Measurements from ENCODE around the gene GPR87.

The GPR87 gene

GRCh38 chr3:151314593-151314992 lies 2.0 kb downstream of the GPR87 start:
- no peak for DNase-seq

GRCh38 chr3:151314137-151314536 lies 2.5 kb downstream of the GPR87 start:
- DNase-seq: no peak

DNA sequence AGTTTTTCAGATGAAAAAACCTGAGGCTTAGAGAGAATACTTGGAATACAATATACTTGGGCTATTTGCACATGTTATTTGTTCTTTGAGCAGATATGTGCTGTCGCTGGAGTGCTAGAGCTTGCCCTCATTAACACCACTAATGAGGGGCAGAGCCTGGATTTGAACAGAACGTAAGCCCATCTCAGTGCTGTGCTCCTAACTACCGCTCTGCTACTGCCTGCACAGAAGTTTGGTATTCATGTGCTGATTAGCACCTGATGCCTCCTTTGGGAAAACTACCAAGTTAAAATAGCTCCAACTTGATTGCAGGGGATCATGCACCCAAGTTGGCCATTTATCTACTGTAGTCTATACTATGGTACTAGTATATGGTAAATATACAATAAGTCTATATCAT lies 3.6 kb downstream of the GPR87 start:
- no peak for DNase-seq

- no peak for DNase-seq
Observed at GRCh38 chr3:151309566-151309965, 7.1 kb downstream of the GPR87 start.

DNA sequence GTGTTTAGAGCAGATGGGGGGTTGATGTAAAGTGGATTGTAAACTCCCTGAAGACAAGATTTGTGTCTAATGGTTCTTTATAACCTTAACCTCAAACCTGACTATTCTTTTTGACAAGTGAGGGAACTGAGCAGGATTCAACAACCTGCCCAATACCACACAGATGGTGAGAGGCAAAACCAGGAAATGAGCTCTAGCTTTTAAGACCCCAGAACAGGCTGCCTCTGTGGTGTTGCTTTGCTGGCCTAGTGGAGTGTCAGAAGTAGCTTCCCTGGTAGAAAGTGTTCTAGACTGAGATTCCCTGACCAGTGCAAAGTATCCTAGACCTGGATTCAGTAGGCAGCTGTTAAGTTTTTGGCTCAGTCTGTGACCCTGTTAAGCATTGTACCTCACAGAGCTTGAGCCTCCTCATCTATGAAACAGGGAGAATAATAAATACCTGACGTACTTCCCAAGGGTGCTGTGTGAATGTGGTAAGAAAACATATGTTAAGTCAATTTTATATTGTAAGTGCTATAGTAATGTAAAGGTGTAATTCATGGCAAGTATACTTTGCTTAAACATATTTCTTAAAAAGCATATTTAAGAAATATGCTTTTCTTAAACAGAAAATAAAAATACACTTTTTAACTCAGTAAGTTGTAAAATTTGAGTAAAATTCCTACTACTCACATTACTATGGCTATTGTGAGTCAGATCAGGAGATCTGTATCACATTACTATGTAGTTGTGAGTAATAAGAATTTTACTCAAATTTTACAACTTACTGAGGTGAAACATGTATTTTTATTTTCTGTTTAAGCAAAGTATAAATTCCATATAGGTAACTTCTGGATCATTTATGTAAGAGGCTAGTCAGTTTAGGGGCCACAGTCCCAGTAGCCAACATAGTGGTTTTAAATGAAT lies 8.8 kb downstream of the GPR87 start:
- no peak for DNase-seq

GRCh38 chr3:151307131-151307530 lies 9.5 kb downstream of the GPR87 start:
- no peak for DNase-seq

- DNase-seq: no peak
Observed at GRCh38 chr3:151306168-151306810, 10.3 kb downstream of the GPR87 start.

GRCh38 chr3:151305775-151306151 lies 10.9 kb downstream of the GPR87 start:
- DNase-seq: no peak

DNA sequence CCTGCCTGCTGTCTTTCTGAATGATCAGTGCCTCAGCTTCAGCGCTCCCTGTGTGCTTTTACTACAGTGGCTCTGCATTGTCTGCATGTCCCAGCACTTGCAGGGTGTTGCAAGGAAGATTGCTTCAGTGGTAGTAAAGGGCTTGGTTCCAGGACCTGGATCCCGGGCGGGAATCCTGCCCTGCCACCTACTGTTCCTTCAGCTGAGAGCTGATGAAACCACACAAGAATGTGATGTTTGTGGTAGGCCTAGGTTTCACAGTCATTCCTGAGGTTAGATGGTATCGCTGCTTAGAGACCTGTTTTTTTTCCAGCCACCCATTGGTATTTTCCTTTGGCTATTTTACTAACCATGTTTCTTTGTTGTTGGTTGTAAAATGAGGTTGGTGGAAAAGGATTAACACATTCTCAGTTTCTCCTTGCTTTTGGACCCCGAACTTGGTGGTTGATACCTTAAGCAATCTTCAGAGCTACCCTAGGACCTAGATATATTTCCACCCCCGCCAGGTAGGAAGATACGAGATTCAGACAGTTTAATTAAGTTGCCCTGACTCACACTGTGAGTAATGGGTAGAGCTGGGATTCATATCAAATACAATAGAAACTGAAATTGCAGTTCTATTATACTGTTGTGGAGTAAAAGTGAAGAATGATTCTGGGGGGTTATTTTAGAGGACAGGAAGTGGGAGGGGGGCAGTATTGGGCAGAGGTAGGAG lies 11.4 kb downstream of the GPR87 start:
- DNase-seq: peak; percentile 4

- no peak for DNase-seq
Observed at GRCh38 chr3:151303751-151304150, 12.9 kb downstream of the GPR87 start.

DNA sequence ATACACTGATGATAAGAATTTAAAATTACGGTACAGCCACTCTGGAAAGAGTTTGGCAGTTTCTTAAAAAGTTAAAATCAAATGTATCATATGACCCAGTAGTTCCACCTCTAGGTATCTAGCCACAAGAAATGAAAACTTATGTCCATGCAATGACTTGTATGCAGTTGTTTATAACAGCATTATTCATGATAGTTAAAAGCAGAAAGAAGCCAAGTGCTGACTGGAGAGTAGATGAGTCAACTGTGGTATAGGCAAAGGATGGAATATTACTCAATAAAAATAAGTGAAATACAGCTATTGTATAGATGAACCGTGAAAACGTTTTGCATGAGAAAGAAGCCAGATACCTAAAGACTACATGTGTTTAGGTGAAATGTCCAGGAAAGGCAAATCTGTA lies 14.8 kb downstream of the GPR87 start:
- DNase-seq: no peak

GRCh38 chr3:151300539-151300938 lies 16.1 kb downstream of the GPR87 start:
- no peak for DNase-seq

DNA sequence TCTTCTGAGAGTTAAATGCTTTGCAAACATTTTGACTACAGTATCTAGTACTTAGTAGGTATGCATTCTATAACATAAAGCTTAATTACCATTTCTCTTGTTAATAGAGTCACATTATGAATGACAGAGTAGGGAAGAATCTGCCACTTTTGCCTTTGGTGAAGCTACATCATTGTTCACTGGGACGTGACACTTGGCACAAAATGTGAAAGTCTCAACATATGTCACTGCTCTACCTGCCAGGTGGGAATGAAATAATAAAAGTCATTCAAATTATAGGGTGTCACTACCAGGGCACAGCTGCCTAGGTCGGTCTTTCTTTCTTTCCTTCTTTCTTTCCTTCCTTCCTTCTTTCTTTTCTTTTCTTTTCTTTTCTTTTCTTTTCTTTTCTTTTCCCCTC lies 17.6 kb downstream of the GPR87 start:
- no peak for DNase-seq

DNA sequence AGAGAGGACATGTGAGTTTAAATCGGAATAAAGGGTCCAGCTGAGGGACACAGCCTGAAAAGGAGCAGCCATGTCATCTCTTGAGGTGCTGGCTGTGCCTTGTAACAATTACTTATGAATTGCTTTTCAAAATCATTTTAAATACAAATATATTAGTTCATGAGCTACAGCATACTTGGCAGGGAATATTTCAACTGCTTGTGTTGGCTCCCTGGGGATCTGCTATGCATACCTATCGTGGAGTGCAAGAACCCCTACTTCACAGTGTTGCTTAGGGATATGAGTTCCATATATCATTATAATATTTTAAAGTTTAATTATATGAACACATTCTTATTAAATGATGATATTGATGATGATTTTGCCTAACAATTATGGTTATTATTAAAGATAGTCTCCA lies 19.2 kb downstream of the GPR87 start:
- no peak for DNase-seq

- DNase-seq: no peak
Observed at GRCh38 chr3:151296226-151296625, 20.4 kb downstream of the GPR87 start.

DNA sequence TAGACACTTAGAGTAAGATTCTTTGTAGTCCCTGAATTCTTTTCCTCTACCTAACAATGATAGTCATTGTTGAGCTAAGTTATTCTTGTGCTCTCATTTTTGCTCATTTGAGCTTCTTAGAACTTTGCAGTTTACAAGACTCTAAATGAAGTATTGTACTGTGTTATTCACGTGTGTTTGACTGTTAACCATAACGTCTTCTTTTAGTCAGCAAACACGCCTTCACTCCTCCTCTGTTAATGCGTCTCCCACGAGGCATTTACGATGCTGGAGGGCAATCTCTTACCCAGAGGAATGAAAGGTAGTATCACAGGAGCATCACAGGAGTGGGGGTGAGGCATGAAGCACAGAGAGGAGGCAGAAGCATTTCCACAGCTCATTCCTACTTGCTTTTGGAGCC lies 23.5 kb downstream of the GPR87 start:
- DNase-seq: no peak

DNA sequence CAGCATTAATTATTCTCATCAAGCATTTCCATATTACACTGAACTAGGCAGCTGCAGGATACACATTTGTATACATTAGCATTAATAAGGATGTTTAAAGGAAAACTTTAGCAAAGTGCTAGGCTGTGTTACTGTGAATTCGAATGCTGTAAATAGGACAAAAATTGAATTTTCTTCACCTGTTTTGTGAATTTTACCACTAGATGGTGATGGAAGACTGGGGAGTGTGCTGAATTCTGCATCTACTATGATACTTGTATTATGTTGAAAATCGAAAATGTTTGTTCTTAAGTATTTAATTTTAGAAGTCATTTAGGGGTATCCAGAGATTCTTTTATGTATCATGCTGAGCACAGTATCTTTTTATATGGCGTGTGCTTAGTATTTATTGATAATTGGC lies 25.9 kb downstream of the GPR87 start:
- DNase-seq: no peak

GRCh38 chr3:151289445-151289844 lies 27.2 kb downstream of the GPR87 start:
- DNase-seq: no peak

DNA sequence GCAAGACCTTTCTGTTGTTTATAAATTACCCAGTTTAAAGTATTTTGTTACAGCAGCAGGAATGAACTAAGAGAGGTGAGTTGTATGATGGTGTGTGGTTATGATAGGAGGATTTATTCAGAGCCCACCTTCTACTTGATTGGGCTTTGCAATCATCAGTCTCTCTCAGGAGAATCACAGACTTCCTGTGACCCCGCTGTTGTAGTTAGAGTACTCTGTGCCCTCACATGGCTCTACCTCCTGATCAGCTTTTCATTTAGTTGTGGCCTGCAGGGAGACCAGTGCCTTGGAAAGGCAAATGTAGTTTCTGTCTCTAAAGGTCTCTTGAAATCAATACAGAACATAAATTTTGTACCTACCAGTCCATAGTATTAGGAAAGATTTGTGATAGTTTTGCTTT lies 30.7 kb downstream of the GPR87 start:
- DNase-seq: no peak

DNA sequence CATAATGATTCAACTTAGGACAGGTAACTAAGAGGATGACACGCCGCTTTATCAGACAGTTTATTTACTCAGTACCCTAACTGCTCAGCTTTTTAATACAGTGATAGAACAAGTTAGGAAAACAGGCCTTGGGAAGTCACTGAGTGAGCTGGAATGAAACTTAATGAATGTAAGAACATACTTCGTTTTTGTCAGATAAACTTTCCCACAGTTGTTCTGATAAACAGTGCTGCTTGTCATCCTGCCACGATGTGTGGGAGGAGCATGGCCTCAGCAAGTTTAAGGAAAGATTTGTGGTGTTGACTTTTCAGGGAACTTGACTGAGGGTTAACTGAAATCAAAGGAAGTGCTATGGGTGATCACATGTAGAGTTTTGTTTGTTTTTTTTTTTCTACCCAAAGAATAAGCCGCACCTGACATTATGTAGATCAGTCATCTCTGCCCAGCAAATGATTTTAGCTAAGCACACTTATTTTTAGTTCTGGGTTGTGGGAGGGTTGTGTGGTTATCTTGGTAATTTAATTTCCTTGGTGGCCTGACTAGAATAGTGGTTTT lies 32.6 kb downstream of the GPR87 start:
- DNase-seq: no peak

- no peak for DNase-seq
Observed at GRCh38 chr3:151283387-151283786, 33.2 kb downstream of the GPR87 start.

GRCh38 chr3:151282921-151283320 lies 33.7 kb downstream of the GPR87 start:
- no peak for DNase-seq

DNA sequence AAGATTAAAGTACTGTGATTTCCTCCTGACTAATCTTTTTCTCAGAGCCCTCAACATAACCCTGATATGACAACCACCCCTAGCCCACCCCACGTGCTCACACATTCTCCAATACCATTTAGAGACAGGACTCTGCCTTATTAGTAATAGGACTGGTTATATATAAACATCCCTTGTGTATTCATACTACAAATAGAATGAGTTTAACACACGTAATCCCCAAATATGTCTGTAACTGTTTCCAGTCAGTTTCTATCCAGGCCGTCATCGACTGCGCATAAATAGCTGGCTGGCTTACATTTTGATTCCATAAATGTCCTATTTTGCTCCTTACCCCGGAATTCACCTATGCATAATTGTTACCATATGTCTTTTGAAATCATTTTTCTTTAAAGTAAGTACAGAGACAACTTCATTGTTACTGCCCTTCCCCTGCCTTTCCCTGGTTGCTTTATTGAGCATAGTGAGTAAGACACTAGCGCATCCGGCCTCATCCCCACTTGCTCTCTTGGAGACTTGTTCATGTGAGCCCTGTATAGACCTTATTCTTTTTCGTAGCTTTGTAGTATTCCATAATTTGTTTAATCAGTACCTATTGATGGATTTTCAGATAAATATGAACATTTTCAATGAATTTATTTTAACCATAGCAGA lies 34.8 kb downstream of the GPR87 start:
- no peak for DNase-seq
